ENCODE data around the gene KCNMB2. TPM values are rescaled to one million over a fixed set of nuclear protein-coding genes. Genes with fewer than 3 reads are reported as not detected.

KCNMB2 gene
- total RNA-seq, 3 donors from 2014 or later = 0.19 to 1.3 TPM; not detected in 1

- intact Hi-C loops (cut with DNase I, micrococcal nuclease) = no loop called here
- no peak for ATAC-seq
- Histone ChIP-seq H3K4me3 (no peak overlapping the region), H3K36me3 (ENCODE audit: low read depth) (no peaks in the 10 kb centered on the region), H3K9me3 (no peaks in the 10 kb centered on the region), H3K4me1 (ENCODE audit: low read depth) (no peaks in the 10 kb centered on the region)
- no peak for TF ChIP-seq CTCF (IDR thresholded peaks at IDR 0.05)
- no peak for DNase-seq
These were observed 309.3 kb downstream of the KCNMB2 start for GRCh38 chr3:178845420-178846118.

- intact Hi-C loops (cut with DNase I, micrococcal nuclease) = no loop called here
- H3K4me1 ChIP-seq (ENCODE audit: low read depth) = no peaks in the 10 kb centered on the region
- no peak for TF ChIP-seq CTCF (IDR thresholded peaks at IDR 0.05)
- DNase-seq (no peak), ATAC-seq (no peak)
- no peaks in the 10 kb centered on the region for H3K36me3 ChIP-seq (ENCODE audit: low read depth)
- H3K4me3 ChIP-seq = no peak overlapping the region
- H3K9me3 ChIP-seq = no peaks in the 10 kb centered on the region
These were observed 311.0 kb downstream of the KCNMB2 start for GRCh38 chr3:178847190-178847589.

GRCh38 chr3:178849199-178849910 lies 313.1 kb downstream of the KCNMB2 start:
- ATAC-seq = no peak
- DNase-seq = no peak
- no peaks in the 10 kb centered on the region for H3K4me1 ChIP-seq (ENCODE audit: low read depth)

GRCh38 chr3:178850450-178851190 lies 314.4 kb downstream of the KCNMB2 start:
- H3K4me3 ChIP-seq = no peak overlapping the region
- ATAC-seq (no peak), DNase-seq (no peak)
- H3K9me3 ChIP-seq = no peaks in the 10 kb centered on the region
- H3K4me1 ChIP-seq (ENCODE audit: low read depth) = no peaks in the 10 kb centered on the region
- intact Hi-C loops (cut with DNase I, micrococcal nuclease) = no loop called here
- H3K36me3 ChIP-seq (ENCODE audit: low read depth) = no peaks in the 10 kb centered on the region
- no peak for TF ChIP-seq CTCF (IDR thresholded peaks at IDR 0.05)

More at GRCh38 chr3:178849199-178849910, 313.1 kb downstream of the KCNMB2 start:
- intact Hi-C loops (cut with DNase I, micrococcal nuclease) = no loop called here
- no peaks in the 10 kb centered on the region for H3K36me3 ChIP-seq (ENCODE audit: low read depth)
- H3K9me3 ChIP-seq = no peaks in the 10 kb centered on the region
- no peak overlapping the region for H3K4me3 ChIP-seq
- TF ChIP-seq CTCF (IDR thresholded peaks at IDR 0.05) = no peak

GRCh38 chr3:178851564-178851963 lies 315.3 kb downstream of the KCNMB2 start:
- Histone ChIP-seq H3K9me3 (no peaks in the 10 kb centered on the region), H3K36me3 (ENCODE audit: low read depth) (no peaks in the 10 kb centered on the region), H3K4me1 (ENCODE audit: low read depth) (no peaks in the 10 kb centered on the region), H3K4me3 (no peak overlapping the region)
- TF ChIP-seq CTCF (IDR thresholded peaks at IDR 0.05) = no peak
- intact Hi-C loops (cut with DNase I, micrococcal nuclease) = no loop called here
- ATAC-seq (no peak), DNase-seq (no peak)
